HL-60 (cell line): ENCODE results near the gene COL4A2.

Experiments used
- CTCF ChIP-seq: IDR thresholded peaks from one replicate; pipeline ENCODE4 v1.5.1; 2011; ENCODE audit warnings: low read length, control low read depth, inconsistent platforms; ENCODE audit not compliant: insufficient read depth
- GABPA ChIP-seq: IDR thresholded peaks from 2 replicates; pipeline ENCODE4 v1.6.1; 2012; ENCODE audit warnings: low read depth
- TF ChIP-seq, protein P1 (sequence below): IDR thresholded peaks from 2 replicates; pipeline ENCODE4 v1.6.1; 2012; ENCODE audit warnings: low read depth; ENCODE audit not compliant: insufficient replicate concordance

DNA sequence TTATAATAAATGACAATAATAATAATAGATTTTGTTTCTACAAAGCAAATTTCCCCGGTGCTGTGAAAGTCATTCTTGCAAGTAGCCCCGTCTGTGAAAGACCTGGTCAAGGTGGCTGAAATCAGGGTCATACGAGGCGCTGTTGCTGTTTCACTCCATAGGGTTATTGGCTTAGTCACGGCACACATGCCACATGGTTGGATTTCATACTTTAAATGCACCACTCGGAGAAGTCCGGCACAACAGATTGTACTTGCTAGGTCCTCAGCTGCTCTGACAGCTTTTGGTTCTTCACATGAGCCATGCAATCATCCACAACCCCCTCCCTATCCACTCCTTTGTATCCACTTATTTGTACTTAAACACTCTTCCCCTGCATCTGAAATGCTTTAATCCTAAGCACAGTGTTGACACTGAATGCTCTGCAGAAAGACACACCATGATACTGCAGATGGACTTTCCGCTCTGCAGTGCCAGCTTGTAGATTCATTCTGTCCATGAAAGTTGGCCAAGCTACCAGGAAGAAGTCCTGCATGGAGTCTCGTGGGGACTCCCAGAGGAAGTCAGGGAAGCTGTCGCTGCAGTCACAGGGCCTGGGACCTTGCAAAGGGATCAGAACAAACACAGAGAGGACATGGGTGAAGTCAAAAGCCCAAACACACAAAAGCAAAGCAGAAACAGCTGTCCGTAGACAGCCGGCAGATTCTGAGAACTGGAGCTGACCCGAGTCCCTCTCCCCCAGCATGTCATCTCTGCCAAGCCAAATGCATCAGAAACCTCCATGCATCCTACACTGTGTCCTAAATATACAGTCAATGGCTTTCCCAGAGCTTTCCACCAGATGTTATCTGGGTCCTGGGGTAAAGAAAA is 124.6 kb downstream of the COL4A2 start:
- no peak for TF ChIP-seq CTCF
- TF ChIP-seq GABPA = no peak
- TF ChIP-seq, protein P1, sequence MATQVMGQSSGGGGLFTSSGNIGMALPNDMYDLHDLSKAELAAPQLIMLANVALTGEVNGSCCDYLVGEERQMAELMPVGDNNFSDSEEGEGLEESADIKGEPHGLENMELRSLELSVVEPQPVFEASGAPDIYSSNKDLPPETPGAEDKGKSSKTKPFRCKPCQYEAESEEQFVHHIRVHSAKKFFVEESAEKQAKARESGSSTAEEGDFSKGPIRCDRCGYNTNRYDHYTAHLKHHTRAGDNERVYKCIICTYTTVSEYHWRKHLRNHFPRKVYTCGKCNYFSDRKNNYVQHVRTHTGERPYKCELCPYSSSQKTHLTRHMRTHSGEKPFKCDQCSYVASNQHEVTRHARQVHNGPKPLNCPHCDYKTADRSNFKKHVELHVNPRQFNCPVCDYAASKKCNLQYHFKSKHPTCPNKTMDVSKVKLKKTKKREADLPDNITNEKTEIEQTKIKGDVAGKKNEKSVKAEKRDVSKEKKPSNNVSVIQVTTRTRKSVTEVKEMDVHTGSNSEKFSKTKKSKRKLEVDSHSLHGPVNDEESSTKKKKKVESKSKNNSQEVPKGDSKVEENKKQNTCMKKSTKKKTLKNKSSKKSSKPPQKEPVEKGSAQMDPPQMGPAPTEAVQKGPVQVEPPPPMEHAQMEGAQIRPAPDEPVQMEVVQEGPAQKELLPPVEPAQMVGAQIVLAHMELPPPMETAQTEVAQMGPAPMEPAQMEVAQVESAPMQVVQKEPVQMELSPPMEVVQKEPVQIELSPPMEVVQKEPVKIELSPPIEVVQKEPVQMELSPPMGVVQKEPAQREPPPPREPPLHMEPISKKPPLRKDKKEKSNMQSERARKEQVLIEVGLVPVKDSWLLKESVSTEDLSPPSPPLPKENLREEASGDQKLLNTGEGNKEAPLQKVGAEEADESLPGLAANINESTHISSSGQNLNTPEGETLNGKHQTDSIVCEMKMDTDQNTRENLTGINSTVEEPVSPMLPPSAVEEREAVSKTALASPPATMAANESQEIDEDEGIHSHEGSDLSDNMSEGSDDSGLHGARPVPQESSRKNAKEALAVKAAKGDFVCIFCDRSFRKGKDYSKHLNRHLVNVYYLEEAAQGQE = no peak
